HG03097 (cell line): ENCODE results near the gene APH1A.
A peak's percentile ranks its signal among the peaks of the same experiment; 100 is the strongest.
"Not testable (repeated sequence)": the region's sequence is repeated elsewhere in the genome, so short reads cannot be mapped to it uniquely, and the experiment has no call there.

Experiments used
- ATAC-seq: cut with Tn5 transposase; IDR thresholded peaks from one replicate; pipeline ENCODE4 v1.9.1; 2021; ENCODE audit not compliant: unreplicated experiment, low FRiP score

Gene APH1A

GRCh38 chr1:150234566-150235293, 34.1 kb downstream of the APH1A start:
- peak; percentile 56 for ATAC-seq

GRCh38 chr1:150234309-150234565, 34.6 kb downstream of the APH1A start:
- ATAC-seq, result no peak

- no peak for ATAC-seq
These were observed 35.2 kb downstream of the APH1A start for GRCh38 chr1:150233359-150234308.

- ATAC-seq, result not testable (repeated sequence)
These were observed 35.9 kb downstream of the APH1A start for GRCh38 chr1:150232921-150233320.

GRCh38 chr1:150228246-150228645, 40.6 kb downstream of the APH1A start:
- ATAC-seq, result not testable (repeated sequence)

GRCh38 chr1:150227228-150227627, 41.6 kb downstream of the APH1A start:
- ATAC-seq, result no peak

GRCh38 chr1:150226486-150226885, 42.3 kb downstream of the APH1A start:
- ATAC-seq, result no peak

GRCh38 chr1:150225546-150225945, 43.3 kb downstream of the APH1A start:
- ATAC-seq, result no peak

- ATAC-seq, result no peak
These were observed 43.8 kb downstream of the APH1A start for GRCh38 chr1:150224983-150225382.

- no peak for ATAC-seq
These were observed 47.3 kb downstream of the APH1A start for GRCh38 chr1:150221552-150221951.

GRCh38 chr1:150215855-150216254, 53.0 kb downstream of the APH1A start:
- not testable (repeated sequence) for ATAC-seq
